HepG2 (cell line): ENCODE data around the gene FCAMR. TPM values are rescaled to one million over a fixed set of nuclear protein-coding genes. Genes with fewer than 3 reads are reported as not detected.

Experiments
- ATRX ChIP-seq: sonication (generic); formaldehyde crosslinking; IDR thresholded peaks from 2 replicates; pipeline ENCODE4 v1.4.0; 2020; ENCODE audit warnings: missing genetic modification reagents, borderline replicate concordance
- CCDC6 ChIP-seq: sonication (generic); formaldehyde crosslinking; IDR thresholded peaks from 2 replicates; pipeline ENCODE4 v1.8.1; 2022; ENCODE audit warnings: mild to moderate bottlenecking, missing genetic modification reagents, moderate library complexity
- ERF ChIP-seq: IDR thresholded peaks from 2 replicates; pipeline ENCODE4 v1.6.1; 2018; ENCODE audit warnings: missing biosample characterization, missing genetic modification reagents
- FOSL1 ChIP-seq: sonication (generic); formaldehyde crosslinking; IDR thresholded peaks from 2 replicates; pipeline ENCODE4 v1.9.0; 2021; ENCODE audit warnings: missing genetic modification reagents, borderline replicate concordance
- FOXA1 ChIP-seq, 2 experiments: fragments of 450-650 bp in 1 of 2; sonication (generic) in 1 of 2; formaldehyde crosslinking in 1 of 2; IDR thresholded peaks; 2 replicates each; pipeline versions ENCODE4 v1.4.0 to v1.6.1; 2016 to 2020; ENCODE audit warnings: missing genetic modification reagents in 1 of 2
- GATAD2A ChIP-seq: IDR thresholded peaks from 2 replicates; pipeline ENCODE4 v1.6.1; 2016
- HMGA1 ChIP-seq: sonication (generic); formaldehyde crosslinking; conservative IDR thresholded peaks from 2 replicates; pipeline ENCODE4 v1.4.0; 2020; ENCODE audit warnings: missing genetic modification reagents
- JARID2 ChIP-seq: sonication (generic); formaldehyde crosslinking; IDR thresholded peaks from 2 replicates; pipeline ENCODE4 v1.8.1; 2023; ENCODE audit warnings: missing genetic modification reagents, inconsistent platforms; ENCODE audit not compliant: insufficient replicate concordance
- MED13 ChIP-seq: sonication (generic); formaldehyde crosslinking; IDR thresholded peaks from 2 replicates; pipeline ENCODE4 v1.5.0; 2020; ENCODE audit warnings: missing genetic modification reagents
- NR2F1 ChIP-seq, 2 experiments: fragments of 450-650 bp in 1 of 2; formaldehyde crosslinking in 1 of 2; IDR thresholded peaks; 2 replicates each; pipeline versions ENCODE4 v1.5.0 to v1.6.1; 2016 to 2020; ENCODE audit warnings: mild to moderate bottlenecking in 1 of 2, missing compliant biosample characterization in 1 of 2, missing genetic modification reagents in 1 of 2, moderate library complexity in 1 of 2
- PHF5A ChIP-seq: IDR thresholded peaks from one replicate; pipeline ENCODE4 v1.6.1; 2018; ENCODE audit warnings: low read depth, missing genetic modification reagents; ENCODE audit not compliant: unreplicated experiment
- PHF8 ChIP-seq: sonication (generic); formaldehyde crosslinking; IDR thresholded peaks from 2 replicates; pipeline ENCODE4 v1.5.0; 2020; ENCODE audit warnings: missing genetic modification reagents
- RBFOX2 ChIP-seq: fragments of 200-400 bp; formaldehyde crosslinking; IDR thresholded peaks from 2 replicates; pipeline ENCODE4 v1.6.1; 2017; ENCODE audit warnings: low read depth, mild to moderate bottlenecking, low read length
- SCMH1 ChIP-seq: sonication (generic); formaldehyde crosslinking; IDR thresholded peaks from 2 replicates; pipeline ENCODE4 v1.9.0; 2021; ENCODE audit warnings: missing genetic modification reagents, mild to moderate bottlenecking, borderline replicate concordance
- TAF15 ChIP-seq: fragments of 200-400 bp; formaldehyde crosslinking; IDR thresholded peaks from one replicate; pipeline ENCODE4 v1.6.1; 2018; ENCODE audit warnings: mild to moderate bottlenecking, low read depth, low read length; ENCODE audit not compliant: poor library complexity, severe bottlenecking
- ZBTB2 ChIP-seq: sonication (generic); formaldehyde crosslinking; IDR thresholded peaks from 2 replicates; pipeline ENCODE4 v1.8.0; 2022; ENCODE audit warnings: low read depth, missing genetic modification reagents
- ZMYM4 ChIP-seq: sonication (generic); formaldehyde crosslinking; IDR thresholded peaks from 2 replicates; pipeline ENCODE4 v1.8.1; 2023; ENCODE audit warnings: mild to moderate bottlenecking, missing genetic modification reagents
- ZNF24 ChIP-seq: fragments of 450-650 bp; IDR thresholded peaks from 2 replicates; pipeline ENCODE4 v1.6.1; 2017; ENCODE audit warnings: antibody characterized with exemption, mild to moderate bottlenecking
- ZNF317 ChIP-seq: sonication (generic); formaldehyde crosslinking; IDR thresholded peaks from 2 replicates; pipeline ENCODE4 v1.5.0; 2020; ENCODE audit warnings: mild to moderate bottlenecking, missing genetic modification reagents
- ZNF574 ChIP-seq: sonication (generic); formaldehyde crosslinking; IDR thresholded peaks from 2 replicates; pipeline ENCODE4 v1.4.0; 2020; ENCODE audit warnings: missing genetic modification reagents
- ZNF614 ChIP-seq: IDR thresholded peaks from 2 replicates; pipeline ENCODE4 v1.6.1; 2018; ENCODE audit warnings: missing biosample characterization, missing genetic modification reagents, inconsistent platforms, borderline replicate concordance
- ZNF777 ChIP-seq: sonication (generic); formaldehyde crosslinking; IDR thresholded peaks from 2 replicates; pipeline ENCODE4 v1.4.0; 2020; ENCODE audit warnings: missing genetic modification reagents
- ZSCAN20 ChIP-seq: sonication (generic); formaldehyde crosslinking; IDR thresholded peaks from 2 replicates; pipeline ENCODE4 v1.4.0; 2020; ENCODE audit warnings: missing genetic modification reagents, mild to moderate bottlenecking, borderline replicate concordance
- polyA plus RNA-seq, 8 experiments: library from polyadenylated mRNA; depleted of rRNA in 3 of 8; stranded (reverse) in 7 of 8; unstranded in 1 of 8; fragments of >200 nt; fragmentation: Illumina TruSeq in 4 of 8; extraction: Trizol in 4 of 8; gene quantifications; 2 replicates each; pipeline versions ENCODE4 v1.2.1 to v1.2.3, GENCODE V29; 2011 to 2016; ENCODE audit warnings: low read depth in 4 of 8, missing spikeins in 1 of 8, mixed read lengths in 1 of 8; ENCODE audit not compliant: insufficient read depth in 1 of 8
- total RNA-seq, 5 experiments: library from RNA; depleted of rRNA; stranded (reverse); fragments of >200 nt; fragmentation: Illumina TruSeq; extraction: Trizol; gene quantifications; 2 replicates each; pipeline ENCODE4 v1.2.3, GENCODE V29; 2016; ENCODE audit warnings: low read depth in 1 of 5
- TF ChIP-seq, protein P1 (sequence below): sonication (generic); formaldehyde crosslinking; IDR thresholded peaks from 2 replicates; pipeline ENCODE4 v1.4.0; 2020; ENCODE audit warnings: missing genetic modification reagents

FCAMR gene
- total and polyA plus RNA-seq, 2 of the 13 experiments (the other 11 are each of a cell fraction or from before 2014, with no cell fraction given) = not detected

DNA sequence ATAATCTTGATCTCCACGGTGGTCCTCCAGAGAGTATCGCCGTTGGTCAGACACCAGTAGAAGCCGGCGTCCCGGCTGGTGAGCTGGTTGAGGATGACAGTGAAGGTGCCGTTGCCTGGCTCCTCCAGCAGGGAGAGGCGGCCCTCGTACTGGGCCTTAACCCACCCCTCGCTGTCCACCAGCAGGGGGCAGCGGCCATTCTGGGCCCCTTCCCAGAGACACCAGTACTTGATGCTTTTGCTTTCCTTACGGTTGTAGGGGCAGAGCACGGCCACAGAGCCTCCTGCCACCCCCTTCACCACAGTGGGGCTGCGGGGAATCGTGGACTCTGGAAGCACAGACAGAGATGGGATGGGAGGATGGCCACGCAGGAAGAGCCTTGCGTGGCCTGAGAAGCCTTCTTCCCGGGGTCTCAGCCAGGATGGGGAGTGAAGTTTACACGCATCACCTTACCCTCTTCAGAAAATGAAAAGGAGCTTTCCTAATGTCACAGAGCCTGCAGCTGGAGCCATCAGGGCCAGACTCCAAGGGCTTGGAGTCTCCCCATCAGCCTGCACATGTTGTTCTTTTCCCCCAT is 34.7 kb downstream of the FCAMR start (continued):
- TF ChIP-seq RBFOX2 = no peak
- no peak for TF ChIP-seq ZNF317 (CRISPR knock-in tag)
- peak; percentile 61; the same call in 1 of the 2 replicates for TF ChIP-seq ZNF574 (CRISPR knock-in tag)
- no peak for TF ChIP-seq JARID2 (CRISPR knock-in tag)
- TF ChIP-seq ZSCAN20 (CRISPR knock-in tag) = no peak
- no peak for TF ChIP-seq FOSL1 (CRISPR knock-in tag)
- TF ChIP-seq ZNF614 = 0 out of 2 replicates have a peak, but pooled peaks have one; percentile 32
- no peak for TF ChIP-seq HMGA1 (CRISPR knock-in tag)
- no peak for TF ChIP-seq MED13
- no peak for TF ChIP-seq PHF5A (CRISPR knock-in tag)
- TF ChIP-seq CCDC6 = 0 out of 2 replicates have a peak, but pooled peaks have one; percentile 42
- no peak for TF ChIP-seq TAF15
- TF ChIP-seq, protein P1, sequence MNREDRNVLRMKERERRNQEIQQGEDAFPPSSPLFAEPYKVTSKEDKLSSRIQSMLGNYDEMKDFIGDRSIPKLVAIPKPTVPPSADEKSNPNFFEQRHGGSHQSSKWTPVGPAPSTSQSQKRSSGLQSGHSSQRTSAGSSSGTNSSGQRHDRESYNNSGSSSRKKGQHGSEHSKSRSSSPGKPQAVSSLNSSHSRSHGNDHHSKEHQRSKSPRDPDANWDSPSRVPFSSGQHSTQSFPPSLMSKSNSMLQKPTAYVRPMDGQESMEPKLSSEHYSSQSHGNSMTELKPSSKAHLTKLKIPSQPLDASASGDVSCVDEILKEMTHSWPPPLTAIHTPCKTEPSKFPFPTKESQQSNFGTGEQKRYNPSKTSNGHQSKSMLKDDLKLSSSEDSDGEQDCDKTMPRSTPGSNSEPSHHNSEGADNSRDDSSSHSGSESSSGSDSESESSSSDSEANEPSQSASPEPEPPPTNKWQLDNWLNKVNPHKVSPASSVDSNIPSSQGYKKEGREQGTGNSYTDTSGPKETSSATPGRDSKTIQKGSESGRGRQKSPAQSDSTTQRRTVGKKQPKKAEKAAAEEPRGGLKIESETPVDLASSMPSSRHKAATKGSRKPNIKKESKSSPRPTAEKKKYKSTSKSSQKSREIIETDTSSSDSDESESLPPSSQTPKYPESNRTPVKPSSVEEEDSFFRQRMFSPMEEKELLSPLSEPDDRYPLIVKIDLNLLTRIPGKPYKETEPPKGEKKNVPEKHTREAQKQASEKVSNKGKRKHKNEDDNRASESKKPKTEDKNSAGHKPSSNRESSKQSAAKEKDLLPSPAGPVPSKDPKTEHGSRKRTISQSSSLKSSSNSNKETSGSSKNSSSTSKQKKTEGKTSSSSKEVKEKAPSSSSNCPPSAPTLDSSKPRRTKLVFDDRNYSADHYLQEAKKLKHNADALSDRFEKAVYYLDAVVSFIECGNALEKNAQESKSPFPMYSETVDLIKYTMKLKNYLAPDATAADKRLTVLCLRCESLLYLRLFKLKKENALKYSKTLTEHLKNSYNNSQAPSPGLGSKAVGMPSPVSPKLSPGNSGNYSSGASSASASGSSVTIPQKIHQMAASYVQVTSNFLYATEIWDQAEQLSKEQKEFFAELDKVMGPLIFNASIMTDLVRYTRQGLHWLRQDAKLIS (CRISPR knock-in tag) = no peak
- TF ChIP-seq ZMYM4 (CRISPR knock-in tag) = peak; percentile 54; the same call in 1 of the 2 replicates
- no peak for TF ChIP-seq GATAD2A (CRISPR knock-in tag)
- no peak for TF ChIP-seq ZNF777 (CRISPR knock-in tag)
- TF ChIP-seq ATRX = no peak
- no peak for TF ChIP-seq ZNF24
- no peak for TF ChIP-seq PHF8 (CRISPR knock-in tag)
- no peak for TF ChIP-seq NR2F1 (CRISPR knock-in tag; IDR thresholded peaks at IDR 0.05)
- TF ChIP-seq ZBTB2 (CRISPR knock-in tag) = no peak
- no peak for TF ChIP-seq SCMH1 (CRISPR knock-in tag)
- no peak for TF ChIP-seq FOXA1 (IDR thresholded peaks at IDR 0.05)
- no peak for TF ChIP-seq FOXA1 (CRISPR knock-in tag; IDR thresholded peaks at IDR 0.05)
- 0 out of 2 replicates have a peak, but pooled peaks have one; percentile 29 for TF ChIP-seq ERF (CRISPR knock-in tag)
